Left lung (tissue), 10 donors: Measurements from ENCODE around the gene PTK6. TPM values are rescaled to one million over a fixed set of nuclear protein-coding genes. Genes with fewer than 3 reads are reported as not detected.
A peak's percentile ranks its signal among the peaks of the same experiment; 100 is the strongest.

Experiments
- ATAC-seq: fragments of 200-7000 bp; cut with Tn5 transposase; one replicate; pipeline ENCODE4 v1.9.1; 2020; ENCODE audit warnings: moderate library complexity
- DNase-seq, 4 donors: peaks; one replicate each; pipeline ENCODE4 v3.0.0-alpha.2; 2013 to 2020
- H3K27ac ChIP-seq, 2 donors: fragments of 200-600 bp; sonication (generic) in 1 of 2; one replicate each; pipeline versions ENCODE4 v1.5.0 to v1.8.0; 2020 to 2021
- H3K27me3 ChIP-seq, 2 donors: fragments of 200-600 bp; sonication (generic) in 1 of 2; one replicate each; pipeline versions ENCODE4 v1.5.0 to v1.8.0; 2020 to 2021
- H3K36me3 ChIP-seq, 2 donors: fragments of 200-600 bp; sonication (generic) in 1 of 2; one replicate each; pipeline versions ENCODE4 v1.5.0 to v1.8.0; 2020 to 2021
- H3K4me1 ChIP-seq, 2 donors: fragments of 200-600 bp; one replicate each; pipeline ENCODE4 v1.8.0; 2021
- H3K4me3 ChIP-seq, 2 donors: fragments of 200-600 bp; sonication (generic) in 1 of 2; one replicate each; pipeline versions ENCODE4 v1.5.0 to v1.8.0; 2020 to 2021; ENCODE audit warnings: mild to moderate bottlenecking in 1 of 2
- H3K9me3 ChIP-seq, 2 donors: fragments of 200-600 bp; sonication (generic) in 1 of 2; one replicate each; pipeline versions ENCODE4 v1.5.0 to v1.8.0; 2020 to 2021
- intact Hi-C, 2 donors: fragments of 100-400 bp; cut with DNase I; formaldehyde crosslinking; loops; one replicate each; pipeline versions ENCODE4 v1.11.2 to v1.14.2; 2022
- polyA plus RNA-seq, 6 donors: library from polyadenylated mRNA; unstranded; fragments of 120-200 nt; gene quantifications; one replicate each; pipeline ENCODE4 v1.2.1, GENCODE V29; 2013; ENCODE audit not compliant: insufficient read length in 6 of 6
- total RNA-seq, 2 donors: library from RNA; stranded (reverse); fragmentation: NEBNext Ultra II Directional; extraction: Animal tissue kit (Norgen Biotek cat#: 25700); gene quantifications; one replicate each; pipeline ENCODE4 v1.2.1, GENCODE V29; 2021
- TF ChIP-seq, protein P1 (sequence below), 2 donors: fragments of 200-600 bp; sonication (generic) in 1 of 2; IDR thresholded peaks; one replicate each; pipeline versions ENCODE4 v1.5.0 to v1.8.0; 2021; ENCODE audit warnings: antibody characterized with exemption in 2 of 2
- donor health status: DM: no; HTN: yes; CAD: no.
- donor health status: DM: no; HTN: no; CAD: no.

Gene PTK6
- total and polyA plus RNA-seq, 8 donors, result 0.53 to 7.3 (median 0.75) TPM

DNA sequence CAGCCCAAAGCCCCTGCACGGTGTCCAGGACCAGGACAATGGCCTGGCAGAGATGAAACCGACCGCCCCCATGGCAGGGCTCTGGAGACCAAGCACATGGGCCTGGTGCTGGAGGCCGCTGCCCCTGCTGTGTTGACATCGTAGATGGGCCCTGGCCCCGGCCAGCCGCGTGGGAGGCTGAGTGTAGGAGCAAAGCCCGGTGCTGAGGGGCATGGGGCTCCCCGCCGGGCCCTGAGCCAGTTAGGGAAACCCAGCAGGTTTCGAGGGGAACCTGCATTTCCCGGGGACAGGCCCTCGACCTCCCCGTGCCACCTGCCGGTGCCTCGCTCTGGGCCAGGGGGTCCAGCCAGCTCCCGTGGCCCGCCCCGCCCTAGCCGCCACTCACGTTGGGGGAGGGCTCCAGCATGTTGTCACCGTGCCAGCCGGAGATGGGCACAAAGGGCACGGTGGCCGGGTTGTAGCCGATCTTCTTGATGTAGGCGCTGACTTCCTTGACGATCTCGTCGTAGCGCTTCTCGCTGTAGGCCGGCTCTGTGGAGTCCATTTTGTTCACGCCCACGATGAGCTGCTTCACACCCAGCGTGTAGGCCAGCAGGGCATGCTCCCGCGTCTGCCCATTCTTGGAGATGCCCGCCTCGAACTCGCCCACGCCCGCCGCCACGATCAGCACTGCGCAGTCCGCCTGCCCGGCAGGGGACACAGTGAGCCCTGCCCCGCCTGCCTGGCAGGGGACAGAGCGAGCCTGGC is 42.6 kb downstream of the PTK6 start:
- Histone ChIP-seq H3K27ac (no peak overlapping the region), H3K27me3 (peaks cover 22 to 80% of the 10 kb centered on the region in 2 donors), H3K9me3 (no peaks in the 10 kb centered on the region), H3K4me3 (no peak overlapping the region), H3K4me1 (peaks cover 4 to 29% of the 10 kb centered on the region in 2 donors), H3K36me3 (no peaks in the 10 kb centered on the region)
- DNase-seq (peak in 1 of 4 donors; percentile 81), ATAC-seq (no peak)
- TF ChIP-seq, protein P1, sequence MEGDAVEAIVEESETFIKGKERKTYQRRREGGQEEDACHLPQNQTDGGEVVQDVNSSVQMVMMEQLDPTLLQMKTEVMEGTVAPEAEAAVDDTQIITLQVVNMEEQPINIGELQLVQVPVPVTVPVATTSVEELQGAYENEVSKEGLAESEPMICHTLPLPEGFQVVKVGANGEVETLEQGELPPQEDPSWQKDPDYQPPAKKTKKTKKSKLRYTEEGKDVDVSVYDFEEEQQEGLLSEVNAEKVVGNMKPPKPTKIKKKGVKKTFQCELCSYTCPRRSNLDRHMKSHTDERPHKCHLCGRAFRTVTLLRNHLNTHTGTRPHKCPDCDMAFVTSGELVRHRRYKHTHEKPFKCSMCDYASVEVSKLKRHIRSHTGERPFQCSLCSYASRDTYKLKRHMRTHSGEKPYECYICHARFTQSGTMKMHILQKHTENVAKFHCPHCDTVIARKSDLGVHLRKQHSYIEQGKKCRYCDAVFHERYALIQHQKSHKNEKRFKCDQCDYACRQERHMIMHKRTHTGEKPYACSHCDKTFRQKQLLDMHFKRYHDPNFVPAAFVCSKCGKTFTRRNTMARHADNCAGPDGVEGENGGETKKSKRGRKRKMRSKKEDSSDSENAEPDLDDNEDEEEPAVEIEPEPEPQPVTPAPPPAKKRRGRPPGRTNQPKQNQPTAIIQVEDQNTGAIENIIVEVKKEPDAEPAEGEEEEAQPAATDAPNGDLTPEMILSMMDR (IDR thresholded peaks at IDR 0.05), result no peak
- intact Hi-C loops, result no loop called here

DNA sequence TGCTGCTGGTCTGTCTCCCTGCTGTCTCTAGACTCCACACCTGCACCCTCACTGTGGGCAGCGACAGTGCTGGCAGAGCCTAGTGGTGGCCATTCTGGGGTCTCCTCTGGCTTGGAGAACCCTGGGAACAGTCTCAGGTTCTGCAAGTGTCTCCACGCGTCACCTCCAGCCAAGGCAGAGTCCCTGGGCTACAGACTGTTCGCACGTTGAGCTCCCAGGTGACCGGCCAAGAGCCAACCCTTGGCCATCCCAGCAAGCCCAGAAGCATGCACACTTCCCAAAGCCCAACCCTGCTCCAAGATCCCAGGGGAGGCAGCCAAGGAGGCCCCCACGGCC is 43.1 kb downstream of the PTK6 start:
- H3K27me3 ChIP-seq, result peaks cover 19 to 80% of the 10 kb centered on the region in 2 donors

DNA sequence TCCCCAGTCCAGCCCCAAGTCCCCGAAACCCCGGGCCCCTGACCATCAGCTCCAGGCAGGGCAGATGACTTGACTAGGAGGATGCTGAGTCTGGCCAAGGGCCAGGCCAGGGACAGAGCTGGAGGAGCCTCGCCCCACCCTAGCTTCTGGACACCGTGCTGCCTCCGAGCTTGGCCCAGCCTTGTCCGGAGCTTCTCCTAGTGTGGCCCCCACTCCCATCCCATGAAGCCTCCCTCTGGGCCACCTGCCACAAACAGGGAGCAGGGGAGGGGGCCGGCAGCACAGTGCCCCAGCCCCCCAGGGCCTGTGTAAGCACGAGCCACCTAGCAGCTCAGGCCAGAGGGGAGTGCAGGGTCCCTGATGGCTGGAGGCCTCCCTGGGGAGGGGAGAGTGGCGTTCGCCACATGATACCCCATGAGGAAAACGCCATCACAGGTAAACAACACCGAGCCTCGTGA is 43.6 kb downstream of the PTK6 start:
- Histone ChIP-seq H3K4me1 (peaks cover 4 to 19% of the 10 kb centered on the region in 2 donors), H3K36me3 (no peaks in the 10 kb centered on the region), H3K4me3 (no peak overlapping the region), H3K27ac (no peak overlapping the region), H3K27me3 (peaks cover 20 to 80% of the 10 kb centered on the region in 2 donors), H3K9me3 (no peaks in the 10 kb centered on the region)
- intact Hi-C loops, result no loop called here
- ATAC-seq (no peak), DNase-seq (peak in 1 of 4 donors; percentile 68)
- TF ChIP-seq, protein P1 (IDR thresholded peaks at IDR 0.05), result no peak

More for the DNA sequence above, 43.1 kb downstream of the PTK6 start:
- Histone ChIP-seq H3K9me3 (no peaks in the 10 kb centered on the region), H3K27ac (no peak overlapping the region), H3K4me3 (no peak overlapping the region), H3K36me3 (no peaks in the 10 kb centered on the region), H3K4me1 (peaks cover 4 to 24% of the 10 kb centered on the region in 2 donors)
- no peak for ATAC-seq
- TF ChIP-seq, protein P1 (IDR thresholded peaks at IDR 0.05), result no peak
- DNase-seq, result no peak
- intact Hi-C loops, result no loop called here

DNA sequence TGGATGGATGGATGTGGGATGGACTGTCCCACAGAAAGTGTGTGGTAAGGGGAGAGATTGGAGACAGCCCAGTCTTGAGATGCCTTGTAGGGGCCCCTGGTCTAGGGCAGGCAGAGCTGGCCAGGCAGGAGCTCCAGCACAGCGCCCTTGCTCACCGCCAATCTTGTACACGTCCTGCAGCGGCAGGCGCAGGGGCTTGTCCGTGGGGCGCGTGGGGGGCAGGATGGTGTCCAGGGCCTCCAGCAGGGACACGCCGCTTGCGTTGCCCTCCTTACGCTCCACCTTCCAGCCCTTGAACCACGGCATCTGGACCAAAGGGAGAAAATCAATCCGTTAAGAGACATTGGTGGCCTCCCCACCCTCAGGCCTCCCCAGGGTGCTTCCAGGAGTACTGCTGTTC is 44.2 kb downstream of the PTK6 start:
- peak in 1 of 4 donors; percentile 65 for DNase-seq
- Histone ChIP-seq H3K9me3 (no peaks in the 10 kb centered on the region), H3K4me3 (no peak overlapping the region), H3K4me1 (peaks cover 4 to 17% of the 10 kb centered on the region in 2 donors), H3K27ac (no peak overlapping the region), H3K27me3 (peaks cover 18 to 80% of the 10 kb centered on the region in 2 donors), H3K36me3 (no peaks in the 10 kb centered on the region)
- TF ChIP-seq, protein P1 (IDR thresholded peaks at IDR 0.05), result no peak
- intact Hi-C loops, result no loop called here
- ATAC-seq, result no peak

DNA sequence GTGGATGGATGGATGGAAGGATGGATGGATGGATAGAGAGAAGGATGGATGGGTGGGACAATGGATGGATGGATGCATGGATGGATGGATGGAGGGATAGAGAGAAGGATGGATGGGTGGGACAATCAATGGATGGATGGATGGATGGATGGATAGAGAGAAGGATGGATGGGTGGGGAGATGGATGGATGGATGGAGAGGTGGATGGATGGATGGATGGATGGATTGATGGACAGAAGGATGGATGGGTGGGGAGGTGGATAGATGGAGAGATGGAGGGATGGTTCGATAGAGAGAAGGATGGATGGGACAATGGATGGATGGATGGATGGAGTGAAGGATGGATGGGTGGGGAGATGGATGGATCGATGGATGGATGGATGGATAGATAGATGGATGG is 44.7 kb downstream of the PTK6 start:
- Histone ChIP-seq H3K27ac (no peak overlapping the region), H3K4me3 (no peak overlapping the region), H3K27me3 (peaks cover 18 to 80% of the 10 kb centered on the region in 2 donors), H3K4me1 (peaks cover 4 to 14% of the 10 kb centered on the region in 2 donors), H3K9me3 (no peaks in the 10 kb centered on the region), H3K36me3 (no peaks in the 10 kb centered on the region)
- intact Hi-C loops, result no loop called here
- ATAC-seq (no peak), DNase-seq (no peak)
- TF ChIP-seq, protein P1 (IDR thresholded peaks at IDR 0.05), result no peak
